GM20431 (cell line): ENCODE results near the gene POLE4.

Source experiments
- in situ Hi-C: fragments of 300-500 bp; cut with MseI, MboI; formaldehyde crosslinking; loops from one replicate; pipeline ENCODE4 v1.15.0; 2020; ENCODE audit warnings: low sequenced_read_pairs; ENCODE audit not compliant: unreplicated experiment

The POLE4 gene

DNA sequence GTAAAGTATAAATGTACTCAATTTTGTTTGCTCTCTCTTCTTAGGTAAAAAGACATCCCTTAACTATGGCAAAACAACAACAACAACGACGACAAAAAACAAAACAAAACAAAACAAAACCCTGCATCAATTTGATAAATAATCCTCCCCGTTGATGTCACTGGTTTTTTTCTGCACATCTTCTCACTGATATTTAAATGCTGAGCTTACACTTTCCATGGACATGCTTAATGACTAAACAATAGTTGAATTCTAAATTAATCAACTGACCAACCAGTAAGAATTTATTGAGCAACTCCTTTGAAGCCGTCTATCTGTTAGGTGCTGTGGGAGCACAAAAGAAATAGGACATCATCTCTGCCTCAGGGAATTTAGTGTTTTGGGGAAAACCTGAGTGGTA is 20.2 kb upstream of the POLE4 start:
- in situ Hi-C loops = no loop called here

DNA sequence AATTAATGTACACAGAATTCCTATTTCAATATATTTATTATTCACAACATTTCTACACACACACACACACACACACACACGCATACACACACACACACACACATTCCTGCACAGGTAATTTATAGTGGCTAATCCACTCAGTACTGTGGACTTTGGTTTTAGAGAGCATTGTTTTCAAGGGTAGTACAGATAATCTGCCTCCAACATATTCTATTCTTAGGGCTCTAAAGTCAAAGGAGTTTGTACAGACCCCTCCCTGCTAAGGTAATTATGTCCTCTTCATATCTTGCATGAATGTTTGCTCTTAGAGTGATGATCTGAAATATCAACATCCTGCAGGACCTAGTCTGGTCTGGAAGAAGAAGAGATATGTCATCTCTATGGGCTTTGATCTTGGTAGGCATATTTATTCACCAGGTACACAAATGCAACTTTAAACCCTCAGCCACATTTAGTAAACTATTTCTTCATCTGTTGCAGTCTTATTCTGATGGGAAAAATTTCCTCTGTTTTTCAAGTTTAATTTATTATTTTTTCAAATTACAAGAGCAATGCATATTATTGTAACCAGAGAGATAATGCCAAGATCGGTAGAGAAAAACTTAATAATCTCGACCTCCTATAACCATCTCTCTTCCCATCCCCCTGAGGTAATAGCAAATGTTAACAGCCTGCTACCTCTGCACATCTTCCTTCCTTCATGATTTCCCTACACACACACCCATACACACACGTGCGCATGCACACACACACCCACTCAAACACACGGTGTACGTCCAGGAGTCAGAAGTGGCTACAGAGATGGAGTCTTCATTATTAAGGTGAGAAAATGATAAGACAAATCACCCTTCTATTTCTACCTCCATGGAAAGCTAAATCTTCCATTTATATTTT is 18.3 kb upstream of the POLE4 start:
- in situ Hi-C loops = no loop called here

DNA sequence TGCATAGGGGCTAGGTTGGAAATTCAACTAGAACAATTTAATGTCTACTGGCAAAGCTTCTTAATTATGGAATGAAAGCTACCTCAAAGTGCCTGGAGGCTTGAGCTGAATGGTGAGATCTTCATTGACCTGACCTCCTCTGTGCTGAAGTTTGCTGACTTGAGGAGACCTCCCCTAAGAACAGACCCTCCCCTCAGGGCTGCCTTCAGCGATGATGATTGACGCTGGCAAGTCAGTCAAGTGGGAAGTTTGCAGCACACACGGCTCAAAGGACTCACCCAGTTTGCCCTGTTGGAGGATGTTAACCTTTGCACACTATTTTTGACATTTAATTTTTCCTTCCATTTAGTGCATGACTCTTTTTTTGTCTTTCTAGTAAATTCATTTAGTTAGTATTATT is 17.2 kb upstream of the POLE4 start:
- in situ Hi-C loops = no loop called here

DNA sequence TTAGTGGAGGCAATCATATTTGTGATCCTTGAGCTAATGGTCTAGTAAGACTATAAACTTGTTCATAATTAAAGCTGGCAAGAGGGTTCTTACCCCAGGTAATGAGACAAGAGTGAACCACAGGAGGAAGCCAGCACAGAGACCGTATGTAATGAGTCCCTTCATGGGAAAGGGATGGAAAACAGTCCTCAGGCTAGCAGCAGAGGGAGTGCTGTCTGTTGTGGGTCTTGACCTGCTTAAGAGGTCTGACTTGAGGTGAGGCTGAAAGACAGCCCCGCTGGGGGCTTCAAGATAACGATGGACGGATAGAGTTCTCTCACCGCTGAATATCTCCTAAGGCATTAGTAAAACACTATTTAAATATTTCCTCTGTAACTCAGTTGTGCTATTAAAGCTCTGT is 16.2 kb upstream of the POLE4 start:
- in situ Hi-C loops = no loop called here

DNA sequence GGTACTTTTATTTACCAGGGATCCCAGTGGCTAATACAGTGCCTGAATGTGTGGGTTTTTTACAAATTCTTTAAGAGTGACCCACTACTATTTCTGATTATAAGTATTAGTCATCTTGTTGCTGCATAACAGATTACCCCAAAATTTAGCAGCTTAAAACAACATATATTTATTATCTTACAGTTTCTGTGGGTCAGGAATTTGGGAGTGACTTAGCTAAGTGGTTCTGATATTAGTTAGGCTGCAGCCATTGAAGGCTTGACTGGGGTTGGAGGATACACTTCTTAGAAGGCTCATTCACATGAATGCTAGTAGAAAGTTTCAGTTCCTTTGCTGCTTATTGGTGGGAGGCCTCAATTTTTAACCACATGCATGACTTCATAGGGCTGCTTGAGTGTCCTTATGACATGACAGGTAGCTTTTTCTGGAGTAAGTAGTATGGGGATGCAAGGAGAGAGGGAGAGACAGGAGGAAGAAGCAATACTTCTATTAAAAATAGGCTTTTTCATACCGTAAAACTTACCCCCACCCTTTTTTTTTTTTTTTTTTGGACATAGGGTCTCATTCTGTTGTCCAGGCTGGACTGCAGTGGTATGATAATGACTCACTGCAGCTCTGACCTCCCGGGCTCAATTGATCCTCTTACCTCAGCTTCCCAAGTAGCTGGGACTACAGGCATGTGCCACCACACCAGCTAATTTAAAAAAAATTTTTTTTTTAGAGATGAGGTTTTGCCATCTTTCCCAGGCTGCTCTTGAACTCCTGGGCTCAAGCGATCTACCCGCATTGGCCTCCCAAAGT is 13.3 kb upstream of the POLE4 start:
- in situ Hi-C loops = no loop called here

DNA sequence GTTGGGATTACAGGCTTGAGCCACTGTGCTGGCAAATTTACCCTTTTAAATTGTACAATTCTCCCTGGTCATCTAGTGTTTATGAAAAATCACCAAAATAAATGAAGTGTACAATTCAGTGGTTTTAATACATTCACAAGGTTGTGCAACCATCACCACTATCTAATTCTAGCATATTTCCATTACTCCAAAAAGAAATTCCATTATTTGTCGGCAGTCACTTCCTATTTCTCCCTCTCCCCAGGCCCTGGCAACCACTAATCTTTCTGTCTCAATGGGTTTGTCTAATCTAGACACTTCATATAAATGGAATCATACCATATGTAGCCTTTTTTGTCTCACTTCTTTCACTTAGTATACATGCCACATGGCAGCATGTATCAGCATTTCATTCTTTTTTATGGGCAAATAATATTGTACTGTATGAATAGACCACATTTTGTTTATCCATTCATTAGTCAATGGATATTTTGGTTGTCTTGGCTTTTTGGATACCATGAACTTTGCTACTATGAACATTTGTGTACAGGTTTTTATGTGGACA is 12.6 kb upstream of the POLE4 start:
- in situ Hi-C loops = no loop called here

DNA sequence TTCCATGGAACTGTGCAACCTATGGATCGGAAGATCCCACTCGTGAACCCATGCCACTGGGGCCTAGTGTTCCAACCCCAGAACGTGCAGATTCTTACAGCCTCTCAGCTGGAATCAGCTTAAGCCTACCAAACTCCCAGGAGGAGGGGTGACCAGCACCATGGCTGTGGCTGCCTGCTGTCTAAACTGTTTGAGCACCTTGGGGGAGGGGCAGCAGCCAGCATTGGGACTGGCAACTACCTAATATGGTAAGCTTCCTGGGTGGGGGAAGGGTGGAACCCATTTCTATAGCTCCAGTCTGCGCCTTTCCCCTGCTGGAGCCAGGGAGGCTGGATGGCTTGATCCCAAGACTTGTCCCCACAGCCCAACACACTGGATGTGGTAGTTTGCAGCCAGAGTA is 10.7 kb upstream of the POLE4 start:
- in situ Hi-C loops = no loop called here

DNA sequence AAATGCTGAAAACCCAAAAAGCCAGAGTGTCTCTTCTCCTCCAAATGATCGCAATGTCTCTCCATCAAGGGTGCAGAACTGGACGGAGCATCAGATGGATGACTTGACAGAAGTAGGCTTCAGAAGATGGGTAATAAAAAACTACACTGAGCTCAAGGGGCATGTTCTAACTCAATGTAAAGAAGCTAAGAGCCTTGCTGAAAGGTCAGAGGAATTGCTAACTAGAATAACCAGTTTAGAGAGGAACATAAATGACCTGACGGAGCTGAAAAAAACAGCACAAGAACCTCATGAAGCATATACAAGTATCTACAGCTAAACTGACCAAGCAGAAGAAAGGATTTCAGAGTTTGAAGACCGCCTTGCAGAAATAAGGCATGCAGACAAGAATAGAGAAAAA is 9.7 kb upstream of the POLE4 start:
- in situ Hi-C loops = no loop called here

DNA sequence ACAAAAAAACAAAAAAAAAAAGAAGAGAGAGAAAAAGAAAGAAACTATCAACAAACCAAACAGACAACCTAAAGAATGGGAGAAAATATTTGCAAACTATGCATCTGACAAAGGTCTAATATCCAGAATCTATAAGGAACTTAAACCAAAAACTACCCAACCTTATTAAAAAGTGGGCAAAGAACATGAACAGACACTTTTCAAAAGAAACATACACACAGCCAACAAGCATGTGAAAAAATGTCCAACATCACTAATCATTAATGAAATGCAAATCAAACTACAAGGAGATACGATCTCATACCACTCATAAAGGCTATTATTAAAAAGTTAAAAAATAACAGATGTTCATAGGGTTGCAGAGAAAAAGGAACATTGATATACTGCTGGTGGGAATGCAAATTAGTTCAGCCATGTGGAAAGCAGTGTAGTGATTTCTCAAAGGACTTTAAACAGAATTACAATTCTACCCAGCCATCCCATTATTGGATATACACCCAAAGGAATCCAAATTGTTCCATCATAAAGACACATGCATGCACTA is 7.2 kb upstream of the POLE4 start:
- in situ Hi-C loops = no loop called here

DNA sequence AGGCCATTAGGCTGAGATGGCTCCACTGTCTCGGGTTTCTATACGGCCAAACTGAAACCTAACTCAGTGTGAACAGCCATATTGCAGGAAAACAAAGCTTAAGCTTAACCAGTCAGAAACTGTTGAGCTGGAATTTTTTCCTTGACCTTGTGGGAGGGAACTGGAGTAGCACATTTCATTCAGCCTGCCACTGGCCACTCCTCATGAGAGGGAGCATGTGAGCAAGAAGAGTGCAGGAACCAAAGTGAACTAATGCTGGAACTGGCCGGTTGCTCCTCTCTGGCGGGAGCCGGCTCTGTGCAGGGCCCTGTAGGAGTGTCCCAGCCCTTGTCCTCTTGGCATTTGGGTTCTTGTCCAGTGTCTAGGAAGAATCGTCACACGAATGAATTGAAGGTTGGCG is 5.9 kb upstream of the POLE4 start:
- in situ Hi-C loops = no loop called here

DNA sequence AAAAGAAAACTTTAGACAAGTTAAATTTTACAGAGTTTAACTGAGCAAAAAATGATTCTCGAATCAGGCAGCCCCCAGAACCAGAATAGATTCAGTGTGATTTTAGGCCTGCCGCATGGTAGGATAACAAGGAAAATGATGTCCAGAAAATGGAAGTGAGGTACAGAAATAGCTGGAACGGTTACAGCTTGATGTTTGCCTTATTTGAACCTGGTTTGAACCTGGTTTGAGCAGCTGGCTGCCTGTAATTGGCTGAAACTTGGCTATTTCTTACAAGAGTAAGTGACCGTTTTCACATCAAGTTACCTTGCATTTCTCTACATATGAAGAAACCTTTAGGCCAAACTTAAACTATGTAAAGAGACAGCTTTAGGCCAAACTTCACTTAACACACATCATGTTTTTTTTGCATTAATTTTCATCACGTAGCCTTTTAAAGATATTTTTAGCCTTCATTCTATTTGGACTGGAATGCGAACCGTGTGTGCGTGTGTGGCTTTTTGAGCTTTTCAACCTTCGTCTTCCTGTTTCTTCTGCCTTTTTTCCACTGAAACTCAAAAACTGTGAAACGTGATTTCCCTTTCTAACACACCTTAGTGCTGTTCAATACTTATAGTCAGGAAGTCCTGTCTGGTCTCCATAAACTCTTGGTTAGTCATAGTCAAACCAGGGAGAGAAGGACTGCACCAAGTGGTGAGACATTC is 4.5 kb upstream of the POLE4 start:
- in situ Hi-C loops = no loop called here

DNA sequence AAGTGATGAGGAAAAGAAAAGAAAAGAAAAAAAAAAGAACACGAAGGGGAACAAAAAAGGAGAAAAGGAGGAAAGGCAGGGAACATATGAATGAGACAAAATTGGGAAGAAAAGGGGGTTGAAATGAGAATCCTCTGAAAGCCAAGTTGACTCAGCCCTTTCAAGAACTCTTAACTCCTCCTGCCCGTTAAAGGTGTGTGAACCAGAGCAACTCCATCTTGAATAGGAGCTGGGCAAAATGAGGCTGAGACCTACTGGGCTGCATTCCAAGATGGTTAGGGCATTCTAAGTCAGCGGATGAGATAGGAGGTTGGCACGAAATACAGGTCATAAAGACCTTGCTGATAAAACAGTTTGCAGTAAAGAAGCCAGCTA is 4.0 kb upstream of the POLE4 start:
- in situ Hi-C loops = no loop called here

DNA sequence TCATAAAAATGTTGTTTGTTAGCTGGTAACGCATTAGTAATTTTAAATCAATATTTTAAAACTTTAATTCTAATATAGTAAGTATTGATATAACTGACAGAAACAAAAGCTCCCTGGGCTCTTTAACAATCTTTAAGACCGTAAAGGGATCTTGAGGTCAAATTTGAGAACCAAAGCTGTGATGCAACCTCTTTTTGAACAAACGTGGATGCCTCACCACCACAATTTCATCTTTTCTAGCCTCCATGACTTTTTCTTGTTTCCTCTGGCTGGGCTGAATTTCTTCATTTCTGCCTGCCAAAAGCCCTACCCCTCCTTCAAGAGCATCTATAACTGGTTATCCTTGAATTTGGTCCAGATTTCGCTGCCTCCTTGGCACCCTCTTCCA is 563 bp upstream of the POLE4 start:
- in situ Hi-C loops = no loop called here

DNA sequence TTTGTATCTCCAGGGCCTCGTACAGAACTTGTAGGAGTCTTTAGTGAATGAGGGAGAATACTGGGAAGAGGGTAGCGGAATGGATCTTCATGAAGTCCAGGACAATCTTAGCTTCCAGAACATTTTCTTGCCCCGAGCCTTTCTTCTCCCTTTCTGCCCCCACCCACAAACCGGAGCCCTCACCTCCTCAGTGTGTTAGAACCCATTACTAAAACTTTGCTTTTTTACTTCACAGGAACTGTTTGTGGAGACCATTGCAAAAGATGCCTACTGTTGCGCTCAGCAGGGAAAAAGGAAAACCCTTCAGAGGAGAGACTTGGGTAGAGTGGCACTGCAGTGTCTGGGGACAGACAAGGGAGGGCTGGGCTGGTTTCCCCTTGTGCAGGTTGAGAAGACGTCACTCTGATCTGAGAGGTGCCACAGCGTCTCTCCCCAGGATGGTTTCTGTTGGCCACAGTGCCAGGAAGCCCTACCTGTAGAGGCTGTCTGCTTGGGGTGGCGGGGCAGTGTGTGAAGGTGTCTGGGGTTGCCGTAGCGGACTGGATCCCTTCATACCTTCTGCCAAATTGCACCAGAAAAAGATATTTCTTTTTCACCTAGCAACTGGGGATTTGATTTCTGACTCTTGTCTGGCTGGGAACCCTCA is 786 bp downstream of the POLE4 start:
- in situ Hi-C loops = no loop called here

DNA sequence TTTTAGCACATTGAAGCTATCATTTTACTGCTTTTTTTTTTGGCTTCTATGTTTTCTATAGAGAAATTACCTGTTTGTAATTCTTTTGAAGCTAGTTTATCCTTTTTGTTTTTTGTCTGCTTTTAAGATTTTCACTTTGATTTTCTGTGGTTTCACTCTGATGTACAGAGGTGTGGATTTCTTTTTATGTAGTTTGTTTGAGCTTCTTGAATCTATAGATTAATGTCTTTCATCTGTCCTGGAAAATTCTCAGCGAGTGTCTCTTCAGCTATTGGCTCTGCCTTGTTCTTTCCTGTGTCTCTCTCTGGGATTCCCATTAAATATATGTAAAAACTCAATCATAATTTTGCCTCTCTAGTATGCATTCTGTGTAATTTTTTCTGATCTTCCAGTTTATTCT is 8.4 kb downstream of the POLE4 start:
- in situ Hi-C loops = no loop called here

DNA sequence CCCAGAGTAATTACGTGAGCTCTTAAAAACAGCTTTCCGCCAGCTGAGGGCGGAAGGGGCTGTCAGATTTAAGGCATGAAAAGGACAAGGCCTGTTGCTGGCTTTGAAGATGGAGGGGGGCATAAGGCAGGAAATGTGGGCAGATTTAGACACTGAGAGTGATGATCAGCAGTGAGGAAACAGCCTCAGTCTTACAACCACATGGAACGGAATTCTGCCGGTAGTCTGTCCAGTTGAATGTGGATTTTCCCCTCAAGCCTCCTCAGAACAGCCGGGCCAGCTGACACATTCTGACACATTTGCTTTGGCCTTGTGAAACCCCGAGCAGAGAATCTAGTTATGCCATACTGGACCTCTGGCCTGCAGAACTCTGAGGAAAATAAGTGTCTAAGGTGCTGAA is 16.6 kb downstream of the POLE4 start:
- in situ Hi-C loops = no loop called here

DNA sequence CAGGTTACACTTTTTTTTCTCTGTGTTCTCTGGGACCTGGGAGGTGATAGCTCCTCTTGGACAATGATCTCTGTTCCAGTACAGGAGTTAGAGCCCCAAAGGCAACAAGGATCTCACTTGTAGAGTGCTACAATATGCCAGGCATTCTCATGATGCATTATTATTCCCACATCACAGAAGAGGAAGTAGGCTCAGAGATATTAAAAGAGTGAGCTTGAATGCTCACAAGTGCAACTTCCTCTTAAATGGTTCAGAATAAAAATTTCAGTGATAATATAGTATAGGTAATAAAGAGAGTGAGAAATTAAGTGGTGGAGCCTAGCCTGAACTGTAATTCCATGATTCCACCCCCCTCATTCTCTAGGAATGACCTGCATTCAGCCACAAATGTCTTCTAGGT is 21.4 kb downstream of the POLE4 start:
- in situ Hi-C loops = no loop called here

DNA sequence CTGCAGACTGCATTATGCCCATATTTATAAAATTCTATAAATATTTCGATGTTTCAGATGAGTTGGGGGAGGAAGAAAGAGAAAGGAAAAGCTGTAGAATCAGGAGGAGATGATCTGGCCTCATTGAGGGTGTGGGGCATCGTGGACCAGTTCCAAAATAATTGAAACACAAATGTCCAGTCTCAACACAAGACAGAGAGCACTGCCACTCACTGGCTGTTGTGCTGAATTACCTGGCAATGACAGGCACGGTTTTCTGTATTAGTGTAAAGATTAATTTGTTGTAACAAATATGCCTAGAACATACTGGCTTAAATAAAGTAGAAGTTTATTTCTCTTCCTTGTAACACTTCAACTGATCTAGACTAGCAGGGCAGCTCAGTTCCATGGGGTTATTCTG is 24.1 kb downstream of the POLE4 start:
- in situ Hi-C loops = no loop called here

DNA sequence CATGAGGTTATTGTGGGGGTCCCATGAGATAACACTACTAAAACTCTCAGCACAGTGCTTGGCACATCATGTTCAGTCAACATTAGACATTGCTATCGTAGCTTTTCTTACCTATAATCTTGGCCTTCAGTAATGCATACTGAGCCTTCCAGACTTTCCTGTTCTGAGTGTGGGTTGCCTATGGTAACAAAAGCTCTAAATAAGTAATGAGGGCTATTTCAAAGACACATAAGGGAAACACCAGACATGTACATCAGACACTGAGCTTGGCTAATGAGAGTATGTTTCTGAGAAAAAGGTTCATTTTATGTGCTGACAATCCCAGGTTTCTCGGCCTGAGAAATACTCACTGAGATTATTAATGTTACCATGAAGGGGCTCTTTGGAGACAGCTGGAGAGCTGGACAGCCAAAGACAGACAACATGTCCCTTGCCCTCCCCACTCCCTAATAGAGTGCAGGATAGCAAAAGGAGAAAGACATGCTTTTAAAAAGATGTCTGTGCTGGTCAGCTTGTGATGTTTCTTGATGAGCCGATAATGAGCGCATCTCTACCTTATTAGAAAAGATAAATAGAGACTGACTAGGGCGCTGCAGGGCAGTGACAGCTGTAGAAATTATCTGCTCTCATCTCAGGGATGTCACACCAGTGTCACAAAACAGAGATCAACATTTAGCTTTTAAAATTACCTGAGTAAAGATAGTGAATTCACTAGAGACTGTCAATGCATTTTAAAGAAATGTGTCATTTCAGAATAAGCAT is 25.4 kb downstream of the POLE4 start:
- in situ Hi-C loops = no loop called here
